ENCODE measurements around the gene MRPL40. TPM values are rescaled to one million over a fixed set of nuclear protein-coding genes. Genes with fewer than 3 reads are reported as not detected.

The MRPL40 gene
- total and polyA plus RNA-seq, 4 donors, result 13.9 to 38.1 (median 26.9) TPM

- ATAC-seq (ENCODE audit: low FRiP score) (no peak), DNase-seq (no peak)
- H3K4me3 ChIP-seq (ENCODE audit: low read length in 2 of 2), result peak overlapping the region; percentile 47 to 71
- H3K4me1 ChIP-seq (ENCODE audit: control insufficient read depth in 1 of 2, insufficient read depth in 2 of 2, low read length in 2 of 2), result no peaks in the 10 kb centered on the region
- H3K27ac ChIP-seq (ENCODE audit: low read depth in 1 of 2, low read length in 2 of 2), result no peak overlapping the region
- H3K36me3 ChIP-seq (ENCODE audit: control insufficient read depth in 1 of 2, insufficient read depth in 2 of 2, low read length in 1 of 2), result peaks cover 0 to 2% of the 10 kb centered on the region in 2 donors
- H3K9me3 ChIP-seq (ENCODE audit: control insufficient read depth, low read length), result no peaks in the 10 kb centered on the region
- H3K27me3 ChIP-seq (ENCODE audit: control insufficient read depth in 1 of 2, insufficient read depth in 2 of 2, low read length in 1 of 2), result no peaks in the 10 kb centered on the region
- 18% methylated on average over 5 of the region's 5 CpGs for WGBS, 2 donors
- intact Hi-C loops (cut with DNase I), result loop anchor here (2.0 to 10.0 kb wide), 4 partner anchors 45 to 299 kb away; partner anchors contain the start of genes CLTCL1 (in 1 of the 2), HIRA (in 1 of the 2), MRPL40 (in 1 of the 2) and SEPTIN5 (in 1 of the 2)
Measured at GRCh38 chr22:19477321-19478044, 45.1 kb downstream of the MRPL40 start.

- H3K27ac ChIP-seq (ENCODE audit: low read depth in 1 of 2, low read length in 2 of 2), result peak overlapping the region in 1 of 2 donors; percentile 66
- 0 to 1% methylated on average over 31 of the region's 31 CpGs for WGBS, 2 donors
- H3K9me3 ChIP-seq (ENCODE audit: control insufficient read depth, low read length), result no peaks in the 10 kb centered on the region
- H3K4me1 ChIP-seq (ENCODE audit: control insufficient read depth in 1 of 2, insufficient read depth in 2 of 2, low read length in 2 of 2), result no peaks in the 10 kb centered on the region
- no peaks in the 10 kb centered on the region for H3K27me3 ChIP-seq (ENCODE audit: control insufficient read depth in 1 of 2, insufficient read depth in 2 of 2, low read length in 1 of 2)
- ATAC-seq (ENCODE audit: low FRiP score) (no peak), DNase-seq (no peak)
- peak overlapping the region; percentile 47 to 71 for H3K4me3 ChIP-seq (ENCODE audit: low read length in 2 of 2)
- no peaks in the 10 kb centered on the region for H3K36me3 ChIP-seq (ENCODE audit: control insufficient read depth in 1 of 2, insufficient read depth in 2 of 2, low read length in 1 of 2)
- intact Hi-C loops (cut with DNase I), result loop anchor here (2.0 to 10.0 kb wide), 4 partner anchors 46 to 299 kb away; partner anchors contain the start of genes CLTCL1 (in 1 of the 2), HIRA (in 1 of the 2), MRPL40 (in 1 of the 2) and SEPTIN5 (in 1 of the 2)
Measured at GRCh38 chr22:19478045-19478900, 45.9 kb downstream of the MRPL40 start.

GRCh38 chr22:19478901-19479354 is 46.6 kb downstream of the MRPL40 start, which contains the start of gene UFD1:
UFD1 (minus strand) TSS chr22:19479193; CDS start chr22:19479085, 108 bp downstream.
- DNase-seq (peak; percentile 89 to 95), ATAC-seq (ENCODE audit: low FRiP score) (peak; percentile 91)
- no peaks in the 10 kb centered on the region for H3K9me3 ChIP-seq (ENCODE audit: control insufficient read depth, low read length)
- H3K27ac ChIP-seq (ENCODE audit: low read depth in 1 of 2, low read length in 2 of 2), result peak within 1 kb of the TSS; percentile 91 to 99
- peak within 1 kb of the TSS; percentile 47 to 71 for H3K4me3 ChIP-seq (ENCODE audit: low read length in 2 of 2)
- H3K4me1 ChIP-seq (ENCODE audit: control insufficient read depth in 1 of 2, insufficient read depth in 2 of 2, low read length in 2 of 2), result no peaks in the 10 kb centered on the region
- intact Hi-C loops (cut with DNase I), result loop anchor here (1.0 to 10.0 kb wide), 5 partner anchors 47 to 300 kb away; partner anchors contain the start of genes MRPL40 (in 2 of the 2), CLTCL1 (in 1 of the 2), HIRA (in 1 of the 2) and SEPTIN5 (in 1 of the 2)
- no peaks in the 10 kb centered on the region for H3K36me3 ChIP-seq (ENCODE audit: control insufficient read depth in 1 of 2, insufficient read depth in 2 of 2, low read length in 1 of 2)
- H3K27me3 ChIP-seq (ENCODE audit: control insufficient read depth in 1 of 2, insufficient read depth in 2 of 2, low read length in 1 of 2), result no peaks in the 10 kb centered on the region
- WGBS, 2 donors, result 0 to 1% methylated on average over 27 to 42 of the region's 42 CpGs

- H3K27ac ChIP-seq (ENCODE audit: low read depth in 1 of 2, low read length in 2 of 2), result peak within 1 kb of the TSS; percentile 91 to 99
- WGBS, 2 donors, result 0 to 1% methylated on average over 50 of the region's 50 CpGs
- no peaks in the 10 kb centered on the region for H3K27me3 ChIP-seq (ENCODE audit: control insufficient read depth in 1 of 2, insufficient read depth in 2 of 2, low read length in 1 of 2)
- intact Hi-C loops (cut with DNase I), result loop anchor here (1.0 to 10.0 kb wide), 5 partner anchors 47 to 301 kb away; partner anchors contain the start of genes MRPL40 (in 2 of the 2), CLTCL1 (in 1 of the 2), HIRA (in 1 of the 2) and SEPTIN5 (in 1 of the 2)
- no peaks in the 10 kb centered on the region for H3K4me1 ChIP-seq (ENCODE audit: control insufficient read depth in 1 of 2, insufficient read depth in 2 of 2, low read length in 2 of 2)
- ATAC-seq (ENCODE audit: low FRiP score), result peak; percentile 98
- peak within 1 kb of the TSS; percentile 47 to 71 for H3K4me3 ChIP-seq (ENCODE audit: low read length in 2 of 2)
- peak; percentile 97 to 98 for DNase-seq
- H3K36me3 ChIP-seq (ENCODE audit: control insufficient read depth in 1 of 2, insufficient read depth in 2 of 2, low read length in 1 of 2), result no peaks in the 10 kb centered on the region
- no peaks in the 10 kb centered on the region for H3K9me3 ChIP-seq (ENCODE audit: control insufficient read depth, low read length)
Measured at GRCh38 chr22:19479355-19480172, 47.2 kb downstream of the MRPL40 start, which contains the start of gene CDC45. CDC45 (plus strand) TSS chr22:19479920; CDS start chr22:19479969, 49 bp downstream.

GRCh38 chr22:19480173-19480568 is 47.8 kb downstream of the MRPL40 start:
- 0 to 1% methylated on average over 15 of the region's 15 CpGs for whole genome bisulfite sequencing, 2 donors
- H3K9me3 ChIP-seq (ENCODE audit: control insufficient read depth, low read length), result no peaks in the 10 kb centered on the region

GRCh38 chr22:19480789-19481188 is 48.4 kb downstream of the MRPL40 start:
- no peaks in the 10 kb centered on the region for H3K36me3 ChIP-seq (ENCODE audit: control insufficient read depth in 1 of 2, insufficient read depth in 2 of 2, low read length in 1 of 2)
- no peaks in the 10 kb centered on the region for H3K4me1 ChIP-seq (ENCODE audit: control insufficient read depth in 1 of 2, insufficient read depth in 2 of 2, low read length in 2 of 2)
- intact Hi-C loops (cut with DNase I), result no loop called here
- ATAC-seq (ENCODE audit: low FRiP score) (no peak), DNase-seq (no peak)
- no peak overlapping the region for H3K27ac ChIP-seq (ENCODE audit: low read depth in 1 of 2, low read length in 2 of 2)
- no peak overlapping the region for H3K4me3 ChIP-seq (ENCODE audit: low read length in 2 of 2)
- 64 to 72% methylated on average over 10 of the region's 10 CpGs for WGBS, 2 donors
- H3K27me3 ChIP-seq (ENCODE audit: control insufficient read depth in 1 of 2, insufficient read depth in 2 of 2, low read length in 1 of 2), result no peaks in the 10 kb centered on the region
- H3K9me3 ChIP-seq (ENCODE audit: control insufficient read depth, low read length), result no peaks in the 10 kb centered on the region

More at GRCh38 chr22:19480173-19480568, 47.8 kb downstream of the MRPL40 start:
- no peaks in the 10 kb centered on the region for H3K27me3 ChIP-seq (ENCODE audit: control insufficient read depth in 1 of 2, insufficient read depth in 2 of 2, low read length in 1 of 2)
- no peaks in the 10 kb centered on the region for H3K36me3 ChIP-seq (ENCODE audit: control insufficient read depth in 1 of 2, insufficient read depth in 2 of 2, low read length in 1 of 2)
- no peak overlapping the region for H3K4me3 ChIP-seq (ENCODE audit: low read length in 2 of 2)
- intact Hi-C loops (cut with DNase I), result no loop called here
- DNase-seq (no peak), ATAC-seq (ENCODE audit: low FRiP score) (no peak)
- no peak overlapping the region for H3K27ac ChIP-seq (ENCODE audit: low read depth in 1 of 2, low read length in 2 of 2)
- no peaks in the 10 kb centered on the region for H3K4me1 ChIP-seq (ENCODE audit: control insufficient read depth in 1 of 2, insufficient read depth in 2 of 2, low read length in 2 of 2)

GRCh38 chr22:19482297-19482696 is 50.0 kb downstream of the MRPL40 start:
- Histone ChIP-seq H3K9me3 (ENCODE audit: control insufficient read depth, low read length) (no peaks in the 10 kb centered on the region), H3K4me3 (ENCODE audit: low read length in 2 of 2) (no peak overlapping the region), H3K27ac (ENCODE audit: low read depth in 1 of 2, low read length in 2 of 2) (no peak overlapping the region), H3K4me1 (ENCODE audit: control insufficient read depth in 1 of 2, insufficient read depth in 2 of 2, low read length in 2 of 2) (no peaks in the 10 kb centered on the region), H3K36me3 (ENCODE audit: control insufficient read depth in 1 of 2, insufficient read depth in 2 of 2, low read length in 1 of 2) (no peaks in the 10 kb centered on the region), H3K27me3 (ENCODE audit: control insufficient read depth in 1 of 2, insufficient read depth in 2 of 2, low read length in 1 of 2) (no peaks in the 10 kb centered on the region)
- WGBS, 2 donors, result 87 to 90% methylated on average over 9 of the region's 9 CpGs
- intact Hi-C loops (cut with DNase I), result no loop called here
- ATAC-seq (ENCODE audit: low FRiP score) (no peak), DNase-seq (no peak)
